HepG2 (cell line): ENCODE results near the gene AKR1C3. TPM values are rescaled to one million over a fixed set of nuclear protein-coding genes. Genes with fewer than 3 reads are reported as not detected.
A peak's percentile ranks its signal among the peaks of the same experiment; 100 is the strongest.

Experiments
- ATAC-seq: fragments of 200-7000 bp; cut with Tn5 transposase; 3 replicates; pipeline ENCODE4 v1.9.1; 2020; ENCODE audit warnings: mild to moderate bottlenecking, moderate library complexity
- BruUV-seq: library from RNA; stranded (reverse); fragments of 400-500 nt; replicated peaks from 2 replicates; lab custom pipeline; 2021; lab: Mats Ljungman, UMichigan
- CTCF ChIA-PET: fragments of 300-600 bp; formaldehyde crosslinking; extraction: SDS; loops from one replicate; lab custom pipeline; 2021; ENCODE audit warnings: low total read pairs, inconsistent platforms, low intra/inter-chr PET ratio; lab: Yijun Ruan, JAX
- POLR2A ChIA-PET: fragments of 350-600 bp; sonication (Branson Sonifier 250); formaldehyde crosslinking; loops from one replicate; lab custom pipeline; 2020; ENCODE audit warnings: antibody characterized with exemption, inconsistent platforms; lab: Yijun Ruan, JAX
- DNase-seq: peaks from one replicate; pipeline ENCODE4 v3.0.0-alpha.2; 2015; ENCODE audit warnings: low spot score
- FAIRE-seq: peaks from 3 replicates; lab custom pipeline; 2011; peaks lifted over from hg19 to GRCh38; lab: Jason Lieb, UNC
- H2AFZ ChIP-seq: one replicate; pipeline ENCODE4 v1.6.1; 2011; ENCODE audit warnings: low read length, inconsistent platforms
- H3K27ac ChIP-seq: fragments of 300-600 bp; 3 replicates; pipeline ENCODE4 v1.8.0; 2011; ENCODE audit warnings: mixed run types, mild to moderate bottlenecking, mixed read lengths, low read length, inconsistent platforms; ENCODE audit not compliant: insufficient read depth; ENCODE audit errors: extremely low read length
- H3K27me3 ChIP-seq, 2 experiments: fragments of 200-600 bp in 1 of 2; 2 replicates in 1 of 2; 3 replicates in 1 of 2; pipeline versions ENCODE4 v1.6.0 to v1.8.0; 2011; ENCODE audit warnings: low read length in 2 of 2, mild to moderate bottlenecking in 2 of 2, moderate library complexity in 2 of 2, inconsistent platforms in 1 of 2; ENCODE audit not compliant: insufficient read depth in 2 of 2, control insufficient read depth in 1 of 2
- H3K36me3 ChIP-seq, 2 experiments: fragments of 200-600 bp in 1 of 2; replicated peaks in 1 of 2; 2 replicates in 1 of 2; 3 replicates in 1 of 2; pipeline versions ENCODE4 v1.5.1 to v1.8.0; 2011; ENCODE audit warnings: low read length in 2 of 2, inconsistent platforms in 1 of 2; ENCODE audit not compliant: insufficient read depth in 2 of 2, control insufficient read depth in 1 of 2
- H3K4me1 ChIP-seq: 2 replicates; pipeline ENCODE4 v1.5.1; 2012; ENCODE audit warnings: low read length, inconsistent platforms; ENCODE audit not compliant: insufficient read depth
- H3K4me2 ChIP-seq: 2 replicates; pipeline ENCODE4 v1.6.0; 2011; ENCODE audit warnings: low read depth, low read length, inconsistent platforms
- H3K4me3 ChIP-seq, 3 experiments: fragments of 200-600 bp in 1 of 3; sonication (generic), shearing (Covaris generic) in 1 of 3; replicated peaks in 1 of 3; 2 replicates each; pipeline ENCODE4 v1.5.1; 2011 to 2016; ENCODE audit warnings: low read length in 3 of 3, inconsistent platforms in 2 of 3, low read depth in 2 of 3, mild to moderate bottlenecking in 2 of 3, control low read depth in 1 of 3, mixed read lengths in 1 of 3; ENCODE audit not compliant: insufficient read depth in 1 of 3
- H3K79me2 ChIP-seq: one replicate; pipeline ENCODE4 v1.6.1; 2011; ENCODE audit warnings: low read length, inconsistent platforms; ENCODE audit not compliant: insufficient read depth
- H3K9ac ChIP-seq: 2 replicates; pipeline ENCODE4 v1.6.0; 2011; ENCODE audit warnings: mild to moderate bottlenecking, low read depth, low read length, inconsistent platforms; ENCODE audit not compliant: insufficient read depth
- H3K9me3 ChIP-seq: 2 replicates; pipeline ENCODE4 v1.5.1; 2012; ENCODE audit warnings: mild to moderate bottlenecking, low read length
- H4K20me1 ChIP-seq: 2 replicates; pipeline ENCODE4 v1.6.0; 2011; ENCODE audit warnings: inconsistent platforms, mild to moderate bottlenecking, low read length, moderate library complexity; ENCODE audit not compliant: insufficient read depth
- FOXJ3 ChIP-seq: sonication (generic); formaldehyde crosslinking; IDR thresholded peaks from 2 replicates; pipeline ENCODE4 v1.4.0; 2020; ENCODE audit warnings: missing genetic modification reagents, mild to moderate bottlenecking, borderline replicate concordance
- GATAD2A ChIP-seq: IDR thresholded peaks from 2 replicates; pipeline ENCODE4 v1.6.1; 2016
- HNF1A ChIP-seq, 2 experiments: sonication (generic) in 1 of 2; formaldehyde crosslinking in 1 of 2; IDR thresholded peaks; 2 replicates each; pipeline versions ENCODE4 v1.4.0 to v1.6.1; 2016 to 2020; ENCODE audit warnings: borderline replicate concordance in 1 of 2, low read depth in 1 of 2, mild to moderate bottlenecking in 1 of 2, missing genetic modification reagents in 1 of 2
- SMYD3 ChIP-seq: sonication (generic); formaldehyde crosslinking; IDR thresholded peaks from 2 replicates; pipeline ENCODE4 v1.8.1; 2023; ENCODE audit warnings: mild to moderate bottlenecking, missing genetic modification reagents
- ZBTB40 ChIP-seq, 2 experiments: fragments of 450-650 bp in 1 of 2; sonication (generic) in 1 of 2; formaldehyde crosslinking in 1 of 2; IDR thresholded peaks; 2 replicates each; pipeline versions ENCODE4 v1.6.1 to v1.8.0; 2016 to 2022; ENCODE audit warnings: antibody characterized with exemption in 1 of 2, mild to moderate bottlenecking in 1 of 2, missing genetic modification reagents in 1 of 2
- ZFP1 ChIP-seq: IDR thresholded peaks from 2 replicates; pipeline ENCODE4 v1.6.1; 2016
- ZKSCAN8 ChIP-seq: IDR thresholded peaks from 2 replicates; pipeline ENCODE4 v1.6.1; 2016; ENCODE audit warnings: borderline replicate concordance, missing genetic modification reagents, missing compliant biosample characterization
- ZNF235 ChIP-seq: sonication (generic); formaldehyde crosslinking; IDR thresholded peaks from 2 replicates; pipeline ENCODE4 v1.8.1; 2023; ENCODE audit warnings: mild to moderate bottlenecking, missing genetic modification reagents, borderline replicate concordance
- ZNF337 ChIP-seq: sonication (generic); formaldehyde crosslinking; IDR thresholded peaks from 2 replicates; pipeline ENCODE4 v1.5.1; 2020; ENCODE audit warnings: missing genetic modification reagents, low read depth, mild to moderate bottlenecking, borderline replicate concordance
- ZNF580 ChIP-seq: IDR thresholded peaks from 2 replicates; pipeline ENCODE4 v1.6.1; 2016; ENCODE audit warnings: low read depth, borderline replicate concordance
- WGBS: methylation state at CpG from one replicate; pipeline ENCODE4 v1.1.6; 2017; ENCODE audit warnings: low lambda C conversion rate; 5-methylcytosine and 5-hydroxymethylcytosine counted together
- in situ Hi-C: cut with HindIII; loops from 2 replicates; pipeline ENCODE4 v1.10.0; 2017; ENCODE audit warnings: low pct_unique_long_range_greater_than_20kb; ENCODE audit not compliant: extremely low pct_ligation_motif_present
- intact Hi-C: fragments of 100-400 bp; cut with micrococcal nuclease; formaldehyde crosslinking; loops from one replicate; pipeline ENCODE4 v1.10.0; 2022; ENCODE audit not compliant: unreplicated experiment
- polyA plus RNA-seq, 8 experiments: library from polyadenylated mRNA; depleted of rRNA in 3 of 8; stranded (reverse) in 7 of 8; unstranded in 1 of 8; fragments of >200 nt; fragmentation: Illumina TruSeq in 4 of 8; extraction: Trizol in 4 of 8; gene quantifications; 2 replicates each; pipeline versions ENCODE4 v1.2.1 to v1.2.3, GENCODE V29; 2011 to 2016; ENCODE audit warnings: low read depth in 4 of 8, missing spikeins in 1 of 8, mixed read lengths in 1 of 8; ENCODE audit not compliant: insufficient read depth in 1 of 8
- total RNA-seq, 5 experiments: library from RNA; depleted of rRNA; stranded (reverse); fragments of >200 nt; fragmentation: Illumina TruSeq; extraction: Trizol; gene quantifications; 2 replicates each; pipeline ENCODE4 v1.2.3, GENCODE V29; 2016; ENCODE audit warnings: low read depth in 1 of 5

AKR1C3 gene
- total and polyA plus RNA-seq, 2 of the 13 experiments (the other 11 are each of a cell fraction or from before 2014, with no cell fraction given) = 368 to 532 TPM

- Histone ChIP-seq H3K4me3 (no peak overlapping the region), H2AFZ (no peak overlapping the region), H3K4me2 (peak overlapping the region; percentile 28), H3K36me3 (no peaks in the 10 kb centered on the region), H3K9ac (no peak overlapping the region), H3K4me1 (peaks cover 44% of the 10 kb centered on the region), H3K27ac (no peak overlapping the region), H3K9me3 (no peaks in the 10 kb centered on the region), H3K79me2 (no peaks in the 10 kb centered on the region), H4K20me1 (no peaks in the 10 kb centered on the region), H3K27me3 (no peaks in the 10 kb centered on the region)
- POLR2A ChIA-PET = interaction anchor here (1.2 to 1.8 kb wide), 4 partner anchors 9 to 14 kb away, joined by 3 to 14 read pairs (median 5); no protein-coding TSS in a partner anchor
- in situ Hi-C loops (no loop called here), intact Hi-C loops (no loop called here)
- FAIRE-seq (peak; percentile 64), DNase-seq (peak; percentile 41), ATAC-seq (peak; percentile 46)
- 69% methylated on average over 1 of the region's 1 CpG for WGBS
- BruUV-seq = no TSS peak
- CTCF ChIA-PET = no interaction called here
- TF ChIP-seq ZNF580 (no peak), SMYD3 (CRISPR knock-in tag) (no peak), ZNF337 (CRISPR knock-in tag) (no peak), ZNF235 (CRISPR knock-in tag) (no peak), HNF1A (IDR thresholded peaks at IDR 0.05; ENCODE audit: low read depth) (peak; percentile 86), HNF1A (CRISPR knock-in tag; IDR thresholded peaks at IDR 0.05; ENCODE audit: borderline replicate concordance) (peak; percentile 58; the same call in 1 of the 2 replicates), ZFP1 (no peak), FOXJ3 (CRISPR knock-in tag) (no peak), ZKSCAN8 (CRISPR knock-in tag) (no peak; the same call in 1 of the 2 replicates), ZBTB40 (IDR thresholded peaks at IDR 0.05) (no peak), ZBTB40 (CRISPR knock-in tag; IDR thresholded peaks at IDR 0.05) (no peak), GATAD2A (CRISPR knock-in tag) (peak; percentile 58; the same call in 1 of the 2 replicates)
These were observed 13.1 kb upstream of the AKR1C3 start for GRCh38 chr10:5081091-5081490.
